GM12878 (cell line): ENCODE results near the gene NKX6-1. TPM values are rescaled to one million over a fixed set of nuclear protein-coding genes. Genes with fewer than 3 reads are reported as not detected.

ENCODE experiments used
- ATAC-seq: fragments of 200-7000 bp; cut with Tn5 transposase; 3 replicates; pipeline ENCODE4 v1.9.1; 2020; ENCODE audit warnings: mild to moderate bottlenecking, moderate library complexity
- BruUV-seq: library from RNA; stranded (reverse); fragments of 400-500 nt; replicated peaks from 2 replicates; lab custom pipeline; 2021; lab: Mats Ljungman, UMichigan
- CTCF ChIA-PET: fragments of 300-600 bp; sonication (Branson Sonifier 250); formaldehyde crosslinking; extraction: SDS; loops from one replicate; lab custom pipeline; 2021; ENCODE audit warnings: inconsistent platforms; lab: Yijun Ruan, JAX
- POLR2A ChIA-PET: fragments of 350-600 bp; formaldehyde crosslinking; extraction: SDS; loops from one replicate; lab custom pipeline; 2021; ENCODE audit warnings: inconsistent platforms; lab: Charles Lee
- RAD21 ChIA-PET: fragments of 300-600 bp; sonication (Branson Sonifier 250); formaldehyde crosslinking; loops from one replicate; lab custom pipeline; 2023; ENCODE audit warnings: antibody characterized with exemption; ENCODE audit not compliant: unreplicated experiment; lab: Charles Lee
- SMC1A ChIA-PET: fragments of 300-600 bp; sonication (Branson Sonifier 250); formaldehyde crosslinking; loops from one replicate; lab custom pipeline; 2023; ENCODE audit not compliant: unreplicated experiment, uncharacterized antibody; lab: Charles Lee
- DNase-seq: peaks from one replicate; pipeline ENCODE4 v3.0.0-alpha.2; 2011; ENCODE audit warnings: low read depth, low spot score
- FAIRE-seq: peaks from 3 replicates; lab custom pipeline; 2011; peaks lifted over from hg19 to GRCh38; lab: Jason Lieb, UNC
- H2AFZ ChIP-seq: 2 replicates; pipeline ENCODE4 v1.6.0; 2011; ENCODE audit warnings: low read depth, low read length, control low read depth; ENCODE audit not compliant: control insufficient read depth
- H3K27ac ChIP-seq: 2 replicates; pipeline ENCODE4 v1.5.1; 2011; ENCODE audit warnings: control low read depth; ENCODE audit not compliant: control insufficient read depth, insufficient read depth
- H3K27me3 ChIP-seq, 2 experiments: replicated peaks in 1 of 2; 2 replicates each; pipeline versions ENCODE4 v1.6.0 to v1.6.1; 2011; ENCODE audit warnings: low read length in 1 of 2; ENCODE audit not compliant: control insufficient read depth in 2 of 2, insufficient read depth in 2 of 2
- H3K36me3 ChIP-seq, 2 experiments: 2 replicates each; pipeline ENCODE4 v1.5.1; 2011; ENCODE audit warnings: low read length in 1 of 2; ENCODE audit not compliant: control insufficient read depth in 2 of 2, insufficient read depth in 2 of 2
- H3K4me1 ChIP-seq: 2 replicates; pipeline ENCODE4 v1.6.1; 2011; ENCODE audit warnings: mild to moderate bottlenecking, low read length, moderate library complexity, mixed read lengths; ENCODE audit not compliant: control insufficient read depth, insufficient read depth
- H3K4me2 ChIP-seq: 2 replicates; pipeline ENCODE4 v1.6.0; 2011; ENCODE audit warnings: control low read depth; ENCODE audit not compliant: control insufficient read depth, insufficient read depth
- H3K4me3 ChIP-seq: fragments of 200-600 bp; sonication (generic); 2 replicates; pipeline ENCODE4 v1.5.1; 2016
- H3K79me2 ChIP-seq: 2 replicates; pipeline ENCODE4 v1.6.0; 2011; ENCODE audit warnings: low read length; ENCODE audit not compliant: control insufficient read depth, insufficient read depth
- H3K9ac ChIP-seq: 2 replicates; pipeline ENCODE4 v1.8.0; 2011; ENCODE audit warnings: low read length, control low read depth, mixed read lengths; ENCODE audit not compliant: control insufficient read depth, insufficient read depth
- H3K9me3 ChIP-seq: replicated peaks from 3 replicates; pipeline ENCODE4 v1.5.1; 2011; ENCODE audit warnings: mild to moderate bottlenecking, low read length; ENCODE audit not compliant: control insufficient read depth, insufficient read depth
- H4K20me1 ChIP-seq: 2 replicates; pipeline ENCODE4 v1.6.0; 2011; ENCODE audit not compliant: control insufficient read depth, insufficient read depth
- POU2F2 ChIP-seq: IDR thresholded peaks from 3 replicates; pipeline ENCODE4 v1.6.1; 2011; ENCODE audit warnings: low read depth, mild to moderate bottlenecking, low read length, borderline replicate concordance
- RAD21 ChIP-seq: IDR thresholded peaks from 2 replicates; pipeline ENCODE4 v1.6.1; 2011; ENCODE audit warnings: mild to moderate bottlenecking, low read depth, low read length, moderate library complexity; ENCODE audit not compliant: insufficient read depth
- SREBF1 ChIP-seq: IDR thresholded peaks from 2 replicates; pipeline ENCODE4 v1.6.1; 2012; ENCODE audit warnings: mild to moderate bottlenecking, low read length
- WGBS: methylation state at CpG from one replicate; pipeline ENCODE4 v1.1.6; 2016; ENCODE audit warnings: low lambda C conversion rate; ENCODE audit not compliant: insufficient replicate concordance, insufficient coverage; ENCODE audit errors: missing lambda C conversion rate; 5-methylcytosine and 5-hydroxymethylcytosine counted together
- in situ Hi-C: fragments of 300-500 bp; cut with MboI; formaldehyde crosslinking; loops from 9 replicates; pipeline ENCODE4 v1.14.3; 2018; ENCODE audit warnings: mixed read lengths
- intact Hi-C: fragments of 100-400 bp; cut with micrococcal nuclease; formaldehyde crosslinking; loops from one replicate; pipeline ENCODE4 v1.14.2; 2022; ENCODE audit not compliant: unreplicated experiment
- polyA plus RNA-seq, 11 experiments: library from polyadenylated mRNA; depleted of rRNA in 4 of 11; unstranded in 6 of 11; stranded (reverse) in 5 of 11; fragments of >200 nt; fragmentation: Nextera tagmentation in 4 of 11; fragmentation: Illumina TruSeq in 1 of 11; extraction: Ambion mirVana in 4 of 11; extraction: Trizol in 1 of 11; gene quantifications; 1 replicate in 1 of 11; 2 replicates in 10 of 11; pipeline versions ENCODE4 v1.2.1 to v1.2.3, GENCODE V29; 2011 to 2016; ENCODE audit warnings: inconsistent platforms in 2 of 11, missing spikeins in 2 of 11, low read depth in 1 of 11
- total RNA-seq, 4 experiments: library from RNA; depleted of rRNA in 3 of 4; stranded (reverse); fragments of >200 nt in 3 of 4; fragmentation: Illumina TruSeq in 1 of 4; extraction: Trizol in 1 of 4; gene quantifications; 2 replicates each; pipeline versions ENCODE4 v1.2.1 to v1.2.3, GENCODE V29; 2013 to 2021
- TF ChIP-seq, protein P1 (sequence below), 3 experiments: IDR thresholded peaks in 2 of 3; conservative IDR thresholded peaks in 1 of 3; 2 replicates each; pipeline ENCODE4 v1.5.1; 2011; ENCODE audit warnings: low read depth in 3 of 3, low read length in 3 of 3, mild to moderate bottlenecking in 3 of 3, control low read depth in 2 of 3, moderate library complexity in 2 of 3, inconsistent platforms in 1 of 3, mixed read lengths in 1 of 3; ENCODE audit not compliant: control insufficient read depth in 2 of 3, insufficient read depth in 1 of 3; ENCODE audit errors: extremely low read depth in 1 of 3

NKX6-1 gene
- total and polyA plus RNA-seq, 10 of the 15 experiments (the other 5 are each of a cell fraction or from before 2014, with no cell fraction given), result not detected

DNA sequence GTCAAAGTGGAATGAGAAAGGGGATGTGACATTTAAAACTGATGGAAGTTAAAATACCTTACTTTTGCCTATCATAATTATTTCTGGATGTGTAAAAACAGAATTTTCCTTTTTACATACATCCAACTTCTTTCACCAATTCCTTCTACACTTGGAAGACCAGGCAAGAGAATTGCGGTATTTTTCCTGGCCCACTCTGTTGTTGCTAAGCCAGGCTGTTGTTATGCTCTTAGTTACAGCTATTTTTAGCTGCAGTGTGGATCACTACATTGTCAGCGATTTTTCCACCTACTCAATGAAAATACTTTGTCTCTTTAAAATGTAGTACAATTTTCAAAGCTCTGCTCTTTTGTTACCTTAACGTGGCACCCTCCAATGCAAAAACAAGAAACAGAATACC lies 43.4 kb downstream of the NKX6-1 start:
- no peak for FAIRE-seq

DNA sequence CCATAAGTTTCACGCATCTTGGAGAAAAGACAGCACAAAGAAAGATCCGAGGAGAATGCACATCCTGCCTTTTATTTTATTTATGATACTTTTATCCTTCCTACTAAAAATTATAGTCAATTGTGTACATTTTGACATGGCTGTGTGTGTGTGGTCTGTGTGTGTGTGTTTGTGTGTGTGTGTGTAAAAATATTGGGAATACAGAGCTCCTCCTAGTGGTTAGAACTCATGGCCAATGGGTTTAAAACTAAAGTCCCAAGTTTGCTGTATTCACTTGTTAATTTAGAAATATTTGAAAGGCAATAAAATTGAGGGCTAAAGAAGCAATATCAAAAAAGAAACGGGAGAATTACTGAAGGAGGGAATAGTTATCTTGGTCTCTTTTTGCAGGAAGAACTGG lies 47.5 kb downstream of the NKX6-1 start:
- no peak overlapping the region for H3K27ac ChIP-seq
- ChIA-PET RAD21 (no interaction called here), CTCF (interaction anchor here (0.8 to 1.8 kb wide), 6 partner anchors 10 to 807 kb away, joined by 3 to 8 read pairs (median 4); no protein-coding TSS in a partner anchor), POLR2A (no interaction called here), SMC1A (interaction anchor here (0.7 to 1.1 kb wide), 4 partner anchors 9 to 805 kb away, joined by 3 read pairs; no protein-coding TSS in a partner anchor)
- no peaks in the 10 kb centered on the region for H3K4me1 ChIP-seq
- no peak overlapping the region for H2AFZ ChIP-seq
- no peak for ATAC-seq
- WGBS, result 18% methylated on average over 3 of the region's 3 CpGs
- no peaks in the 10 kb centered on the region for H3K36me3 ChIP-seq
- intact Hi-C loops, result no loop called here
- H3K9me3 ChIP-seq, result no peaks in the 10 kb centered on the region
- no peak for DNase-seq
- no peak overlapping the region for H3K9ac ChIP-seq
- no peaks in the 10 kb centered on the region for H4K20me1 ChIP-seq
- H3K4me3 ChIP-seq, result no peak overlapping the region
- no peaks in the 10 kb centered on the region for H3K79me2 ChIP-seq
- TF ChIP-seq RAD21 (0 out of 2 replicates have a peak, but pooled peaks have one; percentile 9), POU2F2 (no peak)
- TF ChIP-seq, protein P1, sequence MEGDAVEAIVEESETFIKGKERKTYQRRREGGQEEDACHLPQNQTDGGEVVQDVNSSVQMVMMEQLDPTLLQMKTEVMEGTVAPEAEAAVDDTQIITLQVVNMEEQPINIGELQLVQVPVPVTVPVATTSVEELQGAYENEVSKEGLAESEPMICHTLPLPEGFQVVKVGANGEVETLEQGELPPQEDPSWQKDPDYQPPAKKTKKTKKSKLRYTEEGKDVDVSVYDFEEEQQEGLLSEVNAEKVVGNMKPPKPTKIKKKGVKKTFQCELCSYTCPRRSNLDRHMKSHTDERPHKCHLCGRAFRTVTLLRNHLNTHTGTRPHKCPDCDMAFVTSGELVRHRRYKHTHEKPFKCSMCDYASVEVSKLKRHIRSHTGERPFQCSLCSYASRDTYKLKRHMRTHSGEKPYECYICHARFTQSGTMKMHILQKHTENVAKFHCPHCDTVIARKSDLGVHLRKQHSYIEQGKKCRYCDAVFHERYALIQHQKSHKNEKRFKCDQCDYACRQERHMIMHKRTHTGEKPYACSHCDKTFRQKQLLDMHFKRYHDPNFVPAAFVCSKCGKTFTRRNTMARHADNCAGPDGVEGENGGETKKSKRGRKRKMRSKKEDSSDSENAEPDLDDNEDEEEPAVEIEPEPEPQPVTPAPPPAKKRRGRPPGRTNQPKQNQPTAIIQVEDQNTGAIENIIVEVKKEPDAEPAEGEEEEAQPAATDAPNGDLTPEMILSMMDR (IDR thresholded peaks at IDR 0.05 in 2 of 3, conservative IDR thresholded peaks at IDR 0.05 in 1 of 3; ENCODE audit: control insufficient read depth in 2 of 3, extremely low read depth in 1 of 3, insufficient read depth in 1 of 3, low read depth in 3 of 3, low read length in 3 of 3), result peak in 2 of 3 experiments; percentile 24 to 28; a peak in 2 of 6 replicates
- no TSS peak for BruUV-seq
- H3K4me2 ChIP-seq, result no peak overlapping the region
- H3K27me3 ChIP-seq, result no peaks in the 10 kb centered on the region; a peak in 1 of 4 replicates
- in situ Hi-C loops, result no loop called here
- FAIRE-seq, result no peak

More for the DNA sequence above, 43.4 kb downstream of the NKX6-1 start:
- Histone ChIP-seq H3K79me2 (no peaks in the 10 kb centered on the region), H2AFZ (no peak overlapping the region), H3K36me3 (no peaks in the 10 kb centered on the region), H4K20me1 (no peaks in the 10 kb centered on the region), H3K9ac (no peak overlapping the region), H3K9me3 (no peaks in the 10 kb centered on the region), H3K27ac (no peak overlapping the region), H3K4me2 (no peak overlapping the region), H3K4me1 (no peaks in the 10 kb centered on the region), H3K27me3 (no peaks in the 10 kb centered on the region), H3K4me3 (no peak overlapping the region)
- ChIA-PET SMC1A (no interaction called here), POLR2A (no interaction called here), CTCF (no interaction called here), RAD21 (no interaction called here)
- intact Hi-C loops, result no loop called here
- 36% methylated on average over 3 of the region's 3 CpGs for WGBS
- no peak for ATAC-seq
- in situ Hi-C loops, result no loop called here
- TF ChIP-seq SREBF1, result no peak
- no peak for DNase-seq
- no TSS peak for BruUV-seq
